Gastroesophageal sphincter (tissue), 3 donors: ENCODE measurements around the gene RFC1.

ENCODE experiments used
- CTCF ChIP-seq, 4 experiments: fragments of 200-600 bp in 2 of 4; fragments of 450-650 bp in 2 of 4; sonication (generic) in 1 of 4; IDR thresholded peaks; one replicate each; pipeline ENCODE4 v1.5.1; 2017 to 2019; ENCODE audit warnings: antibody characterized with exemption in 4 of 4, mild to moderate bottlenecking in 2 of 4, moderate library complexity in 2 of 4
- EP300 ChIP-seq: sonication (generic); formaldehyde crosslinking; IDR thresholded peaks from one replicate; pipeline ENCODE4 v1.6.1; 2017; ENCODE audit warnings: antibody characterized with exemption, mild to moderate bottlenecking

- TF ChIP-seq CTCF (IDR thresholded peaks at IDR 0.05) (no peak), EP300 (no peak)
These were observed 45.6 kb downstream of the RFC1 start for GRCh38 chr4:39320381-39321115.
